GM18520 (cell line): Measurements from ENCODE around the gene ZNF790.

ENCODE experiments used
- ATAC-seq: cut with Tn5 transposase; IDR thresholded peaks from one replicate; pipeline ENCODE4 v1.9.1; 2021; ENCODE audit not compliant: unreplicated experiment

The ZNF790 gene

DNA sequence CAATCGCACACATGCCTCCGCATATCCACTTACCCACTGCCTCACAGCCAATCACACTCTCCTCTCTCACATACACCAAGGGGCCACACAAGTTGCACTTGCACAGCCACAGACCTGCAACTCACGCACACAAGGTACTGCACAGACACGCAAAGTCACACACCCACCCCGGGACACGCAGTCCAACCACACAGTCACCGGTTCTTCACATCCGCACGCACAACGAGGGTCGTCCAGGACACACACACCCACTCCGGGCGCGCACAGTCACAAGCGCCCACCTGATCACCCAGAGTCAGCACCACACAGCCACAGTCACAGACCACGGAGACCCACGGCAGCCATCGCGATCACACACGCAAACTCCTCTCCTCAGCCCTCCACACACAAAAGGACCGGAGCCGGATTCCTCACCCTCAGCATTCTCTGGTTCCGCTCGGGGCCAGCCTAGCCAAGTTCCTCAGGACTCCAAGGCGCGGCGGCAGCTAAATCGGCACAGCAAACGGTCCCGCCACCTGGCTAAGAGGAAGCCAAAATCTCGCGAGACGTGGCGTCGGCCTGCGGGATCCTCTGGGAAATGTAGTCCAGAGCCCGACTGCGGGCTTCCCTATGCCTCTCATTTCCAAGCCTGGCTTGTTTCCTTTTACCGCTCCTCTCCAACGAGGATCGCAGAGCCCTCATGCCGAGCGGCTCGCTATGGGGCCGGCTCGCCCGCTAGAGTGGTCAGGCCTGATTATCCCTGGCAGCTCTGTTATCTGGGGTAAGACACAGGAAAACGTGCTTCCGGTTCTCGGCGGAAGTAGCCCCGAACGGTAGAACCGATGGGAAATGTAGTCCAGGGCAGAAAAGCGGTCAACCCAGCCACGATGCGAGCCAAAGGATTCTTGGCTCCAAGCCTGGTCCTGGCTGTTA, 65.6 kb downstream of the ZNF790 start, which contains the start of gene ZNF850:
Gene ZNF850 (minus strand): TSS at position 497 of the 912 bp plus-strand sequence. CDS start 10,201 bp downstream, outside the sequence.
- ATAC-seq, result peak; percentile 88

DNA sequence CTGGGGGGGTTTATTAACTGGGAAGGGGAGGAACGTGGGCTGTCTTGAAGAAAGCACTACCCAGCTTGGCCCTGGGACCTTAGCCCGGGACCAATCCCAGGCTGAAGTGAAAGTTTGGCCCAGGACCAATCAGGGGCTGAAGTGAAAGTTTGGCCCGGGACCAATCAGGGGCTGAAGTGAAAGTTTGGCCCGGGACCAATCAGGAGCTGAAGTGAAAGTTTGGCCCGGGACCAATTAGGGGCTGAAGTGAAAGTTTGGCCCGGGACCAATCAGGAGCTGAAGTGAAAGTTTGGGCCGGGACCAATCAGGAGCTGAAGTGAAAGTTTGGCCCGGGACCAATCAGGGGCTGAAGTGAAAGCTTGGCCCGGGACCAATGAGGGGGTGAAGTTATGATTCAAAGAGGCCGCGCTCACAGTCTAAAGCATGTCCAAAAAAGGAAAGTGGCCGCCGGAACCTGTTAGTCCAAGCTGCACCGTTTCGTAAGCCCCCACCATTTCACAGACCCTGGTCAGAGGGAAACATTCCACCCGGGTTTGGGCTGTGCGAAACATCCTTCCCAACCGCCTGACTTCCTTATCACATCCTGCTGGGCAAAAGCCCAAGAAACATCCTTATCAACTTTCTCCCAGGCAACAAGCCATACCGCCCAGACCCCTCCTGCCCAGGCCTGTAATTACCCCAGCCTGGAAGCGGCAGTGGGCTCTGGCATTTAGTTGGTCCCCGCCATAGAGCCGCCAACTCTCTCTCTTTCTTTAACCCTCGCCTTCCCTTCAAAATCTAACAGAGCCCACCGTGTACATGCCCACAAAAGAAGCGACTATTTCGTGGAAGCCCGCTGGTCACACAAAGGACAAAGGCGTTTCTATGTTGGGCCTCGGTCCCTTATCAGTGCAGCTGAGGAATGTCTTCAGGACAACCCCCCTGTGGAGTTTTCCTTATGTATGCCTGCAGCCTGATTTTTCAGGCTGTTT, 66.6 kb downstream of the ZNF790 start:
- ATAC-seq, result no peak
